GM12878 (cell line): ENCODE data around the gene RNASEH2A. TPM values are rescaled to one million over a fixed set of nuclear protein-coding genes. Genes with fewer than 3 reads are reported as not detected.

ENCODE experiments used
- ATF7 ChIP-seq: fragments of 450-650 bp; IDR thresholded peaks from 2 replicates; pipeline ENCODE4 v1.6.1; 2016; ENCODE audit warnings: low read depth, mild to moderate bottlenecking
- BACH1 ChIP-seq: fragments of 450-650 bp; IDR thresholded peaks from 2 replicates; pipeline ENCODE4 v1.6.1; 2017; ENCODE audit warnings: mild to moderate bottlenecking, borderline replicate concordance
- CBFB ChIP-seq: IDR thresholded peaks from 2 replicates; pipeline ENCODE4 v1.6.1; 2016; ENCODE audit warnings: antibody characterized with exemption, low read depth
- FOXK2 ChIP-seq: fragments of 450-650 bp; IDR thresholded peaks from 2 replicates; pipeline ENCODE4 v1.6.1; 2017; ENCODE audit warnings: mild to moderate bottlenecking, moderate library complexity
- FOXM1 ChIP-seq: IDR thresholded peaks from 2 replicates; pipeline ENCODE4 v1.6.1; 2012; ENCODE audit warnings: low read depth, mild to moderate bottlenecking, inconsistent platforms, low read length, moderate library complexity
- IKZF2 ChIP-seq, 2 experiments: fragments of 450-650 bp; IDR thresholded peaks; 2 replicates each; pipeline ENCODE4 v1.6.1; 2017; ENCODE audit warnings: mild to moderate bottlenecking in 2 of 2, moderate library complexity in 2 of 2
- IRF4 ChIP-seq: IDR thresholded peaks from 2 replicates; pipeline ENCODE4 v1.6.1; 2011; ENCODE audit warnings: low read depth, low read length
- JUND ChIP-seq: IDR thresholded peaks from 2 replicates; pipeline ENCODE4 v1.6.1; 2012; ENCODE audit warnings: low read depth, mild to moderate bottlenecking, low read length, improper control_type of control experiment, moderate library complexity
- MEF2A ChIP-seq: IDR thresholded peaks from 2 replicates; pipeline ENCODE4 v1.6.1; 2011; ENCODE audit warnings: low read depth, mild to moderate bottlenecking, low read length, moderate library complexity; ENCODE audit not compliant: insufficient read depth
- MYC ChIP-seq: IDR thresholded peaks from 2 replicates; pipeline ENCODE4 v1.6.1; 2011; ENCODE audit warnings: mild to moderate bottlenecking, low read length, moderate library complexity, inconsistent platforms; ENCODE audit not compliant: insufficient read depth, insufficient replicate concordance, insufficient read length, severe bottlenecking
- NFXL1 ChIP-seq: fragments of 450-650 bp; IDR thresholded peaks from 2 replicates; pipeline ENCODE4 v1.6.1; 2017; ENCODE audit warnings: antibody characterized with exemption, mild to moderate bottlenecking, borderline replicate concordance
- NFYA ChIP-seq: IDR thresholded peaks from 2 replicates; pipeline ENCODE4 v1.6.1; 2011; ENCODE audit warnings: low read depth, mild to moderate bottlenecking, low read length, improper control_type of control experiment, borderline replicate concordance
- PAX8 ChIP-seq: fragments of 450-650 bp; IDR thresholded peaks from 2 replicates; pipeline ENCODE4 v1.6.1; 2017; ENCODE audit warnings: mild to moderate bottlenecking, moderate library complexity
- PML ChIP-seq: IDR thresholded peaks from 2 replicates; pipeline ENCODE4 v1.6.1; 2012; ENCODE audit warnings: low read length, inconsistent platforms
- POU2F2 ChIP-seq: IDR thresholded peaks from 3 replicates; pipeline ENCODE4 v1.6.1; 2011; ENCODE audit warnings: low read depth, mild to moderate bottlenecking, low read length, borderline replicate concordance
- RFX5 ChIP-seq: IDR thresholded peaks from 2 replicates; pipeline ENCODE4 v1.6.1; 2011; ENCODE audit warnings: low read depth, low read length, improper control_type of control experiment
- STAT1 ChIP-seq: fragments of 450-650 bp; conservative IDR thresholded peaks from 2 replicates; pipeline ENCODE4 v1.6.1; 2014; ENCODE audit warnings: antibody characterized with exemption, mild to moderate bottlenecking
- SUPT20H ChIP-seq: IDR thresholded peaks from 2 replicates; pipeline ENCODE4 v1.6.1; 2011; ENCODE audit warnings: low read depth, mild to moderate bottlenecking, low read length, moderate library complexity, borderline replicate concordance; ENCODE audit not compliant: control insufficient read depth
- SUZ12 ChIP-seq: fragments of 200-600 bp; sonication (generic); IDR thresholded peaks from one replicate; pipeline ENCODE4 v1.6.1; 2018; ENCODE audit warnings: antibody characterized with exemption, mild to moderate bottlenecking; ENCODE audit not compliant: unreplicated experiment
- YBX1 ChIP-seq: fragments of 450-650 bp; IDR thresholded peaks from 2 replicates; pipeline ENCODE4 v1.6.1; 2016; ENCODE audit warnings: antibody characterized with exemption
- YY1 ChIP-seq: IDR thresholded peaks from 2 replicates; pipeline ENCODE4 v1.6.1; 2011; ENCODE audit warnings: low read depth, mild to moderate bottlenecking, low read length
- ZNF384 ChIP-seq: IDR thresholded peaks from 2 replicates; pipeline ENCODE4 v1.6.1; 2012; ENCODE audit warnings: low read depth, mild to moderate bottlenecking, low read length, improper control_type of control experiment, borderline replicate concordance
- polyA plus RNA-seq, 11 experiments: library from polyadenylated mRNA; depleted of rRNA in 4 of 11; unstranded in 6 of 11; stranded (reverse) in 5 of 11; fragments of >200 nt; fragmentation: Nextera tagmentation in 4 of 11; fragmentation: Illumina TruSeq in 1 of 11; extraction: Ambion mirVana in 4 of 11; extraction: Trizol in 1 of 11; gene quantifications; 1 replicate in 1 of 11; 2 replicates in 10 of 11; pipeline versions ENCODE4 v1.2.1 to v1.2.3, GENCODE V29; 2011 to 2016; ENCODE audit warnings: inconsistent platforms in 2 of 11, missing spikeins in 2 of 11, low read depth in 1 of 11
- total RNA-seq, 4 experiments: library from RNA; depleted of rRNA in 3 of 4; stranded (reverse); fragments of >200 nt in 3 of 4; fragmentation: Illumina TruSeq in 1 of 4; extraction: Trizol in 1 of 4; gene quantifications; 2 replicates each; pipeline versions ENCODE4 v1.2.1 to v1.2.3, GENCODE V29; 2013 to 2021
- TF ChIP-seq, protein P1 (sequence below): fragments of 450-650 bp; IDR thresholded peaks from 2 replicates; pipeline ENCODE4 v1.6.1; 2017; ENCODE audit warnings: mild to moderate bottlenecking
- TF ChIP-seq, protein P2 (sequence below): IDR thresholded peaks from 2 replicates; pipeline ENCODE4 v1.6.1; 2011; ENCODE audit warnings: borderline replicate concordance, low read depth, mild to moderate bottlenecking, moderate library complexity, mixed read lengths, low read length; ENCODE audit not compliant: insufficient read depth; ENCODE audit errors: extremely low read length
- TF ChIP-seq, protein P3 (sequence below): fragments of 450-650 bp; conservative IDR thresholded peaks from 2 replicates; pipeline ENCODE4 v1.6.1; 2017; ENCODE audit warnings: mild to moderate bottlenecking, moderate library complexity

RNASEH2A gene
- total and polyA plus RNA-seq, 10 of the 15 experiments (the other 5 are each of a cell fraction or from before 2014, with no cell fraction given) = 17.4 to 103 (median 40.4) TPM

DNA sequence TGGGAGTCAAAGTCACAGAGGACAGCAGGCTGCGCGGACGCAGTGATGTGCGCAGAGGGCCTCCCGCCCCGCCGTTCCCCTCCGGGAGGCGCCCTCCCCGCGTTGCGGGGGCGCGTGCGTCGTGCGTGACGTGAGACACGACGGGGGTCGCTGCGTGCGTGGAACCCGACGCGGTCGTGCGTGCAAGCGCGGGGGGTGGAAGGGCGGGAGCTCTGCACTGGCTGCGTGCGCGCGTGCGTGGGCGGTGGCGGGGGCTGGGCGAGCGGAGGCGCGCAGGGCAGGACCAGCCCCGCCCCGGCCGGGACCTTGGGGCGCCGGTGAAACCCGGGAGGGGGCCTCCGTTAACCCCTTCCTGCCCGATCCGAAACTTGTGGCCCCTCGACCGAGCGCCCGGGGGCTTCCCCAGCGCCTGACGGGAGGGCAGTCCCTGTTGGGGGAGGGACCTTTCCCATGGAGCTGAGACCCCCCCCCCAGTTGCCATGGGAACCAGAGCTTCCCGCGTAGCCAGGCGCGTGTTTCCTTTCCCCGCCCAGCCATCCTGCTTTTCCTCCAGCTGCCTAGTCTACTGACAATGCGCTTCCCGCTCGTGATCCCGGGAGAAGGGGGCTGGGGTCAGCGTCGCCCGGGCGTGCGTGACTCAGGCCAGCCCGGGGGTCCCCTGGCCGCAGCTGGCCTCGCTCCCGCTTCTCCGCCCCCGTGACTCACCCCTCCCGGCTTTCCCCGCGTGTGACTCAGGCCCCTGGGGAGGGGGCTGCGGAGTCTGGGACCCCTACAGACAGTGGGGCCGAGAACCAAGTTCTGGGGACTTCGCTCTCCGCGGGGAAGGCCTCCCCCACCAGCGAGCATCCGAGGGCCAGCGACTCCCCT is 23.7 kb upstream of the RNASEH2A start (continued):
- TF ChIP-seq, protein P1, sequence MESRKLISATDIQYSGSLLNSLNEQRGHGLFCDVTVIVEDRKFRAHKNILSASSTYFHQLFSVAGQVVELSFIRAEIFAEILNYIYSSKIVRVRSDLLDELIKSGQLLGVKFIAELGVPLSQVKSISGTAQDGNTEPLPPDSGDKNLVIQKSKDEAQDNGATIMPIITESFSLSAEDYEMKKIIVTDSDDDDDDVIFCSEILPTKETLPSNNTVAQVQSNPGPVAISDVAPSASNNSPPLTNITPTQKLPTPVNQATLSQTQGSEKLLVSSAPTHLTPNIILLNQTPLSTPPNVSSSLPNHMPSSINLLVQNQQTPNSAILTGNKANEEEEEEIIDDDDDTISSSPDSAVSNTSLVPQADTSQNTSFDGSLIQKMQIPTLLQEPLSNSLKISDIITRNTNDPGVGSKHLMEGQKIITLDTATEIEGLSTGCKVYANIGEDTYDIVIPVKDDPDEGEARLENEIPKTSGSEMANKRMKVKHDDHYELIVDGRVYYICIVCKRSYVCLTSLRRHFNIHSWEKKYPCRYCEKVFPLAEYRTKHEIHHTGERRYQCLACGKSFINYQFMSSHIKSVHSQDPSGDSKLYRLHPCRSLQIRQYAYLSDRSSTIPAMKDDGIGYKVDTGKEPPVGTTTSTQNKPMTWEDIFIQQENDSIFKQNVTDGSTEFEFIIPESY = no peak
- TF ChIP-seq, protein P2, sequence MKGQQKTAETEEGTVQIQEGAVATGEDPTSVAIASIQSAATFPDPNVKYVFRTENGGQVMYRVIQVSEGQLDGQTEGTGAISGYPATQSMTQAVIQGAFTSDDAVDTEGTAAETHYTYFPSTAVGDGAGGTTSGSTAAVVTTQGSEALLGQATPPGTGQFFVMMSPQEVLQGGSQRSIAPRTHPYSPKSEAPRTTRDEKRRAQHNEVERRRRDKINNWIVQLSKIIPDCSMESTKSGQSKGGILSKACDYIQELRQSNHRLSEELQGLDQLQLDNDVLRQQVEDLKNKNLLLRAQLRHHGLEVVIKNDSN = no peak
- TF ChIP-seq YY1 (peak; percentile 54), FOXK2 (no peak), NFXL1 (no peak), FOXM1 (no peak), PAX8 (no peak), RFX5 (peak; percentile 47; the same call in 1 of the 2 replicates), CBFB (no peak), MYC (peak; percentile 75), STAT1 (no peak; the same call in 1 of the 2 replicates), NFYA (no peak), ZNF384 (no peak), IKZF2 (IDR thresholded peaks at IDR 0.05) (peak; percentile 91 to 94), SUZ12 (no peak), BACH1 (peak; percentile 100), IRF4 (peak; percentile 34; the same call in 1 of the 2 replicates), ATF7 (no peak), PML (no peak), SUPT20H (no peak), POU2F2 (peak; percentile 32; the same call in 1 of the 3 replicates), JUND (peak; percentile 11; the same call in 1 of the 2 replicates), MEF2A (0 out of 2 replicates have a peak, but pooled peaks have one; percentile 39), YBX1 (no peak)
- TF ChIP-seq, protein P3, sequence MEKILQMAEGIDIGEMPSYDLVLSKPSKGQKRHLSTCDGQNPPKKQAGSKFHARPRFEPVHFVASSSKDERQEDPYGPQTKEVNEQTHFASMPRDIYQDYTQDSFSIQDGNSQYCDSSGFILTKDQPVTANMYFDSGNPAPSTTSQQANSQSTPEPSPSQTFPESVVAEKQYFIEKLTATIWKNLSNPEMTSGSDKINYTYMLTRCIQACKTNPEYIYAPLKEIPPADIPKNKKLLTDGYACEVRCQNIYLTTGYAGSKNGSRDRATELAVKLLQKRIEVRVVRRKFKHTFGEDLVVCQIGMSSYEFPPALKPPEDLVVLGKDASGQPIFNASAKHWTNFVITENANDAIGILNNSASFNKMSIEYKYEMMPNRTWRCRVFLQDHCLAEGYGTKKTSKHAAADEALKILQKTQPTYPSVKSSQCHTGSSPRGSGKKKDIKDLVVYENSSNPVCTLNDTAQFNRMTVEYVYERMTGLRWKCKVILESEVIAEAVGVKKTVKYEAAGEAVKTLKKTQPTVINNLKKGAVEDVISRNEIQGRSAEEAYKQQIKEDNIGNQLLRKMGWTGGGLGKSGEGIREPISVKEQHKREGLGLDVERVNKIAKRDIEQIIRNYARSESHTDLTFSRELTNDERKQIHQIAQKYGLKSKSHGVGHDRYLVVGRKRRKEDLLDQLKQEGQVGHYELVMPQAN = peak; percentile 66
